CD4-positive, alpha-beta T cell treated with Interferon alpha-2 for 1 hour (primary cell): ENCODE measurements around the gene TP63.

Source experiments
- DNase-seq, 2 donors: peaks; one replicate each; pipeline ENCODE4 v3.0.0-alpha.2; 2020 to 2022

Gene TP63

DNA sequence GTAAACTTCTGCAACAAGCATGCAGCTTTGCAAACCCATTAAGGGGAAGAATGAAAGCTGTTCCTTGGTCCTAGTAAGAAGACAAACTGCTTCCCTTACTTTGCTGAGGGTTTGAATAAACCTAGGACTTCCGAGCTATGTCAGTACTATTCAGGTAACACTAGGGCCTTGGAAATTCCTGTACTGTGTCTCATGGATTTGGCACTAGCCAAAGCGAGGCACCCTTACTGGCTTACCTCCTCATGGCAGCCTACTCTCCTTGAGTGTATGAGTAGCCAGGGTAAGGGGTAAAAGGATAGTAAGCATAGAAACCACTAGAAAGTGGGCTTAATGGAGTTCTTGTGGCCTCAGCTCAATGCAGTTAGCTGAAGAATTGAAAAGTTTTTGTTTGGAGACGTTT is 265.3 kb downstream of the TP63 start:
- no peak for DNase-seq

DNA sequence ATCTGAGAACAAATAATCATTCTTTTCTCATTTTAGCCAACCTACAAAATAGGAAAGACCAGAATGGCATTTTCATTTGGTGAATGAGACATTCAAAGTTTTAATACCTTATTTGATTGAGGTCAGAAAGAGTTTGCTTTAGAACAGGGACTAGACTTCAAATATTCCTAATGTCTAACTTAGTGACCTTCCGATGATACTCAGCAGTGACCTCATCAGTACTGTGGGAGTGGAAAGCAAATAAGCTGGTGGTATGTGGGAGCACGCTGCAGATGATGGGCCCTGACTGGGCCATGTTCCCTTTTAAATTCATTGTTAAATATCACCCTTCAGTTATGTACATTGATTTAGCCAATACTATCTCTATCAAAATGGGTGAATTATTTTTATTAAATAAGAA is 266.2 kb downstream of the TP63 start:
- DNase-seq: no peak

DNA sequence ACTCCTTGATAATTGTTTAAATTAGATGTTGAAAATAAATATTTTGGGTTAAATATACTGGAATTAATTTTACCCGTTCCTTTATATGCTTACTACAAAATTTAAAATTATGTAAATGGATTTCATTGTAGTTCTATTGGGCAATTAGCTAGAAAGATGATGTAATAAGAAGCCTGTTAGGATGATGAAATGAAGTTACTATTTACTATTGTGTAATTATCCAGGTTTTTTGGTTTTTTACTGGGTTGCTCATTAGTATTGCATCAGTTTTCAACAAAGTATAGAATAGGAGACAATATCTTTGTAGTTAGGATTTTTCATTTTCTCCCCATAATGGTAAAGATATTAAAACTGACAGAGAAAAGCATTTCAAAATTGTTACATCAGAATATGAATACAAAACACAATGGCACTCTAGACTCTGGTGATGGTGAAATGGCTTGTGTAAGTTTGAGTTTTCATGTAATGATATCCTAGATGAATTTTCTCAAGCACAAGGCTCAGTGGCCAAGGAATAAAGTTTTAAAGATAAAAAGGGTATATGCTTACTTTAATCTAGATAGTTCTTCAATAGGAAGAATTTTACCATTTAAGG is 267.5 kb downstream of the TP63 start:
- no peak for DNase-seq

DNA sequence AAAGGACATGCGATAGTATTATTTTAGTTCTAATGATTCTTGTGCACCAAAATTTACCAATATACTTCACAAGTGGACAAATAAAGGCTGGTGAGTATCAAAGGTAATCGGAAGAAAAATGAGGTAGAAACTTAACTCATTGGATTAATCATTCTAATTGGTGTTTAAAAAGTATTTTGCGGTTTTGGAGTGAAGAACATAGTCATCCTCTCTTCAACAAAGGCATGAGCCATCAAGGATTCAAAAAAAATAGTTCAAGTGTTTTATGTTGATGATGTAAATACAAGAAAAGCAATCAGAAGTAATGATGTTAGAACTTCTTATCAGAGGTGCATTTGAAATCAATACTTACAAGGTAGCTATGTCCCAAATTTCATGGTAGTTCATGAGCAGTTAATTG is 268.0 kb downstream of the TP63 start:
- DNase-seq: no peak

DNA sequence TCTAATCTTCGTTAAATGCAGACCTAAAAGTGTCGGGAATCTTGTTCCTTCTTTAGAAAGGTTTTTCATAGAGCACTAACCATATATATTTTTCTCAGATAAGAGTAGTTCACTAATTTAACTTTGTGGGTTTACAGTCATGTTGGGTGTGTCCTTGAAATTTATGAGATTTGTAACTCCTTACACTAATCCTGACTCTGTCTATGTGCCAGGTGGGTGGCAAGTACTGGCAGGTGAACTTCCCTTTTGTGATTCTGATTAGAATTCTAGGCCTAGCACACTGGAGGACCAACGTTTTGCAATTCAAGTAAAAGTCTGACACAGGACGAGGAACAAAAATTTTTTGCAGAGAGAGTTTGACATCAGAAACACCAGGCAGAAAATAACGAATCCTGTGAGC is 269.4 kb downstream of the TP63 start:
- no peak for DNase-seq

DNA sequence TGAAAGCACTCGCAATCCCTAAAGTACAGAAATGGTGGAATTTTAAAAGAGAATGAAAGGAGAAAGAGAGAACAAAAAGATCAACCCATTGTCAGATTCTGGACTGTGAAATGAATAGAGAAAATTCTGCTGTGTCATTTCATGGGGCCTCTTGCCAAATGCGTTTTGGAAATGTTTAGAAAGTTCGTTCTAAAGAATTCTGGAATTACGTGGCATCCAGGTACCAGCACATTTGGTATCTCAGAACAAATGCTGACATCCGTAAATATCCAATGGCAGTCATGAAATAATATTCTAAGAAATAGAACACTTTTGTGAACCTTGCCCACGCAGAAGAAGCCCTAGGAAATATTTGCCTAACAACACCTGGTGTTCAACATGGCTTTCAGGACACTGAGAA is 270.3 kb downstream of the TP63 start:
- DNase-seq: no peak

DNA sequence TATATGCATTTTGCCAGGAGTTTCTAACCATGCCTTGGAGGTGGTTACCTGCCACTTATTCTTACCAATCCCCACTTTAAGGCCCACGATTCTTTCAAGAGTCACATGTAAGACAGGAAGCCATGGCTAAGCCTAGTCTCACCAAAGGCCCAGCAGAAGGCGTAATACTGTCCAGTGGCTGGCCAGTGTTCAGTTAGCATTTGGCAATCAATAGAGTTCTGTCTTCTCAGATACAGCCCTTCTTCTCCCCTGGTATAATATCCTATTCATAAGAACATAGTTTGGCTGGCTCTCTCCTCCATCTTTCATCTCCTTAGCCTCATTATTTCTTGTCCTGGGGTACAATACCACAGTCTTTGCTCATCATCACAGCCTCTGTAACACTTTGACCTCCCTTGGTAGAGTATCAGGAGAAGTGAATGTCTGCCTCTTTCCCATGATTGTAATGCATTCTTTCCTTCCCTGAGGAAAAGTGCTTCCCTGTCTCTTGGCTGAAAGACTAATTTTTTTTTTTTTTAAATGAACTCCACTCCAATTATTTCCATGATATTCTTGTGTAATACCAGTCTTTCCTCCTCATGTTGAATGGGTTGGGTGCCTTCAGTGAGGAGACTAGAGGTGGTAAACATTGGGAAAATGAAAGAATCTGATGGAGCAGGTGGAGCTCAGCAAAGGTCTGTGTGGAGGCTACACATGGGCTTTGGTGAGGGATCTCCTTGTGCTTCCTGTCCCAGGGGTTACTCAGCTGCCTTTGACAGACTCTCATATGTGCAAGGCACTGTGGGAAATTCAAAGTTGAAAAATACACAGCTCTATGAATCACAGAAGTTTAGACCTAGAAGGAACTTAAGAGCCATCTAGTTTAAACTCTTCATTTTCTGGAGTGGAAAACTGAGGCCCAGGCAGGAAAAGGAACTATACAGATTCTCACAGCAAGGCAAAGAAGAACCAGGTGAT is 271.3 kb downstream of the TP63 start:
- DNase-seq: no peak

DNA sequence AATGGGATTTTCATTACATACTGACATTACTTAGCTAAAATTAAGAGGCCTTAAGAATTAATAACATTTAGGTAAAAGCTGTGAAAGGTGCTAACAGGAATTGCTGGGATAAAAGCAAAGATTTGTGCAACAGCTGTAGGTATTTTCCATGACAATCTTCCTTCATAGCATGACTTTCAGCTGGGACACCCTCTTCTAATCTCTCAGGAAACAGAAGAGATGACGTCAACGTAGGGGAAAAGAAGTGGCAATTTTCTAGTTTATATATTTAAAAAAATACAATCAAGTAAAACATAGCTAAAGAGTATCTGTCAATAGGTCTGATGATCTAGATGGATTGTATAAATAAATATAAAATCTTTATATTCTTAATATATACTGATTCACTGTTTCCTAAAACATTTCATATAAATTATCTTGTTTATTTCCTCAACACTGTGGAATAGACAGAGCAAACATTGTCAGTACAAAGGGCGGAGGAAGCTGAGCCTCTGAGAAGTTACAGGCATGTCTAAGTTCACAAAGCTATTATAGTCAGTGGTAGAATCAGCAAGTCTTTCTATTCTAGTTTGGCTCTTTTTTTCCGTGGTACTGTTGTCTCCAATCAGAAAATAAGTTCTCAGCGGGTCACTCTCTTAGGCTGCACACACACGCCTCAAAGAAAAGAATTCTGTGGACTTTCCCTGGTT is 272.5 kb downstream of the TP63 start:
- DNase-seq: no peak

DNA sequence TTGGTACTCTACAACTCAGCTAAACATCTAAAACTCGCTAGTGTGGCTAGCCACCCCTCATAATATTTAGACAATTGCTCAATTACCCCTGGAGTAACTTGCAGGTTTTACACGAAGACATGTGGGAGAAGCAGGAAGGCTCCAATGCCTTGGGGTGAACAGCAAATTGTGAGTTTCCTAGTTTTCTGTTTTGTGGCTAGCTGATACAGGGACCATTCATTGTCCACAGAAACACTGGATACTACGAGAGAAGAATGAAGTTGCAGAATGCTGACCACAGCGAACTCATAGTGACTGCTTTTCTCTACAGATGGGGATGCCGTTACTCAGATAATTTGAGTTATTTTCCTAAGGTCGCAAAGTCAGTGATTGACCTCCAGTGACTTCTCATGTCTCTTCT is 276.6 kb downstream of the TP63 start:
- DNase-seq: no peak

DNA sequence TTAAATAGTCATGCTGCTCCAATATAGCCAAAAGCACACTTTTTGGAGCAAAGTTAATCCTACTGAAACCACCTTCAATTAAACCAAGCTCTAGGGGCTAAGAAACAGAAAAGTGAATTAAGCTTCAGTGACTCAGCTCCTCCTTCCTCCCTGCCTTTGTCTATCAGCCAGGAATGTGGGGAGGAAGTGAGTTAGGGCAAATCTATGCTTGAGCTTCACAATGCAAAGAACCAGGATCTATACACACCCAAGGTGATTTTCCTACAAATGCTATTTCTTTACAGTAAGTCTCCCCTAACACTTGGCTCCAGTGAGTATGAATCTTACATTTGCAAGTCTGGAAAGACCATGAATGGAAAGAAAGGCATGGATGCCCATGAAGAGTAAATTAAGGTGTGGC is 277.5 kb downstream of the TP63 start:
- DNase-seq: no peak

DNA sequence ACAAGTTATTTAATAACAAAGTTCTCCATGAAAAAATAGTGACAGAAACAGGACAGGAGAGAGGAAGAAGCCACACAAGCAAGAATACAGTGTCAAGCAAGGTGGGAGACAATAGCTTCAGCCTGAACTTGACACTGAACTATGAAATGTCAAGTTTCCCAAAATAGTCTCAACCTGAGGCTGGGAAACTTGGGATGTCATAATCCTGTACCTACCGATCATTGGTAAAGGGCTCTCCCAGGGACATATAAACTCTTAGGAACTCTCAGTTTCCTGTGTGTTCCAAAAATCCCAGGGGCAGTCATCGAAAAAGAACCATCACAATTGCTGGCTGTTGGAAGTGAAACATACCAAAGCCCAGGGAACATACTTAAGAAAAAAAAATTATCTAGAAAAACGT is 277.9 kb downstream of the TP63 start:
- no peak for DNase-seq

DNA sequence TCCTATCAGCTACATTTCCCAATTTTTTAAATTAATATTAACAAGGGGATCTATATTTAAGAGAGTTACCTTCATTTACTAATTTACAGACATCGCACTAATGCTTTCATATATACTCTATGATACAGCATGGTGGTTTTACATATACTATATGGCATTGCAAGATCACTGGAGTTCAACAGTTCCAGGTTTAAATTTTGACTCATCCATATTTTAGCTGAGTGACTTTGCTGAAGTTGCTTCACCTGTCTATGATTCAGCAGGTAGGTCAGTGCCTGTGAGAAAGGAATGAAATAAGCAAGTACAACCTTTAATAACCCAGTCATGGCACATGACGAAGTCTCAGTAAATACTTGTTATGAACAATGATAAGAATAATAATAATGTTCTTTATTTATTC is 278.4 kb downstream of the TP63 start:
- no peak for DNase-seq

DNA sequence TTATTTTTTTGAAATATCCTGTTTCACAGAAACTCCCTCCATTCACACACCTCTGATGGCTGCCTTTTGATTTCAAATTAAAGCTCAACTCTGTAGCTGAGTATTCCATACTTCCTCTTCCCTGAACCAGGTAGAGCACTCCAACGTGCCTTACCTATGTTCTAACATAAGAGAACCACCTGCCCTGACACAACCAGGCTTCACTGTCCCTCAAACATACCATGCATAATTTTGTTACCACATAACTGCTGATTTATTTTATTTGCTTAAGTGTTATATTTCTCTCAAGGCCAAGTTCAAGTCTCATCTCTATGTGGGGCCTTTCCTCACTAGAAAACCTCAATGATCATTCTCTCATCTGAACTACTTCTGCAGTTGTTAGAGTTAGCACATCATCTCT is 279.8 kb downstream of the TP63 start:
- DNase-seq: no peak

DNA sequence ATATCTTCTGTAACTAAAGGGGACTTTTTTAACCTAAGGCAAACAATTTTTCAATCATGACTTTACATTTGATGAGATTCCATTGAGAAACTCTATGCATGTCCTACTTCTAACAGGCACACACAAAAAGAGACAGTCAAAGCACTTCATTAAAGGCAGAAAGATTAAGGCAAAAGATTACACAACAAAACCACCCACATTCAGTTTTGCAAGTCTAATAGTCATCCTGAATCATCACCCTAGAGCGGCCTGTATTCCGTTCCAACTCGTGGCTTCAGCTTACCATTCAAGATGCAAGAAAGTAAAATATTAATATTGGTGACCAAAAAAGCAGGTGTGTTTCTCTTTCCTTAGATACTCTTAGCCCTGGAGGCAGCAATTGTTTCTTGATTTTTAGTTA is 283.6 kb downstream of the TP63 start:
- DNase-seq: no peak

DNA sequence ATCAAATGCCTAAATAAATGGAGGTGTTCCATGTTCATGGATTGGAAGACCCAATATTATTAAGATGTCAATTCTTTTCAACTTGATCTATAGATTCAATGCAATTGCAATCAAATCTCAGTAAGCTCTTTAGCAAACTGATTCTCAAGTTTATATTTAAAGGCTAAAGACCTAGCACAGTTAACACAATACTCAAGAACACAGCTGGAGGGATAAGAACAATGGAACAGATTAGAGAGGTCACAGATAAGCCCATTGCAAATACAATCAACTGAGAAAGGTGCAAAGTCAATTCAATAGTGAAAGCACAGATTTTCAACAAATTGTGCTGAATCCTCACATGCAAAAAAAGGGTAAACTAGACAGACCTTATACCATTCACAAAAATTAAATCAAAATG is 290.6 kb downstream of the TP63 start:
- no peak for DNase-seq

DNA sequence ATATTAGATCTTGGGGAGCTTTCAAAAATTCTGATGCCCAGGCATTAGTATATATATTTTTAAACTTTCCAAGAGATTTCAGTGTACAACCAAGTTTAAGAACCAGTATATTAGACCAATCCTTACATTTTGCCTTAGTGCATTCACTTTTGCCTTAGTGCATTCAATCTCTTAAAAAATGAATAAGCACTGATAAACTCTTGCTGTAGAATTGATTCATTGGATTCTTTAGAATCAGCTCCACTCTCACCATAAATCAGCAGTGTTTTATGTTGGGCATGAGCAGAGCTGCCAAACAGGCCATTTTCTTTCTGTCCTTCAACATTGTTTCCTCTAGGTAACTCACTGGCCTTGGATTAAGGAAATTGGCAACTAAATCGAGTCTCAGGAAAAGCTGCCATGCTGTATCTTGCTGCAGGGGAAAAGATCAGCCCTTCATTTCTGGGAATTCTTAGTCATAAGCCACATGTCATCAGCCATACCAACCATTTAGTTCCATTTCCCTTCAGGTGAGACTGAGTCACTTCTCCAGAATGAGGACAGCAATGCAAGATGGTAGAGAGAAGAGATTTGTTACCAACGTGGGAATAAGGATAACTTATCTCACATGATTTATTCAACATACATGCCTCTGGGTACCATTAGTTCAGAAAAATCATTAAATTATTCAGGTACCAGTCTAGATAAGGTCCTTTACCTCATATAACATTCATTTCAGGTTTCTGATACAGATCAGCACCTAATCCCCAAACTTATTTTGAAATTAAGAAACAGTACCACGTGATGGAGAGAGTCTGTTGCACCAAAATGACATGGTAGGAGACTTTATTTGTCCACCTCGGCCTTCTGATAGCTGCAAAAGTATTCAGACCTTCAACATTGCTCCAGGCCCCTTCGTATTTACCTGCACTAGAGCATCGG is 297.0 kb downstream of the TP63 start:
- no peak for DNase-seq

DNA sequence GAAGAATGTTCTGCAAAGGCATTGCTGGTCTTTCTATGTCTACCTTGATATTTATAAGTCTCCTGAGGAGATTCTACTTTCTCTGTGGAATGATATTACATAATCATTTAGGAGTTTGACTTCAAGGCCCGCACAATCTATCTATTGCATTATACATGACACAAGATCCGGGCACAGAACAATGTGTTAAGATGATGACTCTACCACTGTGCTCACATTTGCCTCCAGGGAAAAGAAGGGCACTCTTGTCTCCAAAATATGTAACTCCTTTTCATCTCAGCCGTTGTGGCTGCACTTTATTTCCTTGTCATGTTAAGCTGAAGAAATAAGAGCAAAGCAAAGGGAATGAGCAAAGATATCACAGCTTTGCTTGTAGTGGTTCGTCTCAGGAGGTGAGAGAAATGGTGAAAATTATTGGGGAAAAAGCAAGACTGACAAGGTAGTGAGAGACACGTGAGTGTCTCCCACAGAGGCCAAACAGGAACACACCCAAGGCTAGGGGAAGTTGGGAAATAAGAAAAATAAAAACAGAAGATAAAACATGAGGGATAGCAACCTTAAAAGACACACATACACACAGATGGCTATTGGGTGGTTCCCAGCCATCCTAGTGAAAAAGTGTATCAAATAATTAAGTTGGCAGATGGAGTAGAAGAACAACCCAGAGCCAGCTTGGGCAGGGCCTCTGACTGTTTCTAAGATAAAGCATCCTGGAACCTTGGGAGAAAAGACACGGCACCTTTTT is 305.2 kb downstream of the TP63 start:
- DNase-seq: no peak

DNA sequence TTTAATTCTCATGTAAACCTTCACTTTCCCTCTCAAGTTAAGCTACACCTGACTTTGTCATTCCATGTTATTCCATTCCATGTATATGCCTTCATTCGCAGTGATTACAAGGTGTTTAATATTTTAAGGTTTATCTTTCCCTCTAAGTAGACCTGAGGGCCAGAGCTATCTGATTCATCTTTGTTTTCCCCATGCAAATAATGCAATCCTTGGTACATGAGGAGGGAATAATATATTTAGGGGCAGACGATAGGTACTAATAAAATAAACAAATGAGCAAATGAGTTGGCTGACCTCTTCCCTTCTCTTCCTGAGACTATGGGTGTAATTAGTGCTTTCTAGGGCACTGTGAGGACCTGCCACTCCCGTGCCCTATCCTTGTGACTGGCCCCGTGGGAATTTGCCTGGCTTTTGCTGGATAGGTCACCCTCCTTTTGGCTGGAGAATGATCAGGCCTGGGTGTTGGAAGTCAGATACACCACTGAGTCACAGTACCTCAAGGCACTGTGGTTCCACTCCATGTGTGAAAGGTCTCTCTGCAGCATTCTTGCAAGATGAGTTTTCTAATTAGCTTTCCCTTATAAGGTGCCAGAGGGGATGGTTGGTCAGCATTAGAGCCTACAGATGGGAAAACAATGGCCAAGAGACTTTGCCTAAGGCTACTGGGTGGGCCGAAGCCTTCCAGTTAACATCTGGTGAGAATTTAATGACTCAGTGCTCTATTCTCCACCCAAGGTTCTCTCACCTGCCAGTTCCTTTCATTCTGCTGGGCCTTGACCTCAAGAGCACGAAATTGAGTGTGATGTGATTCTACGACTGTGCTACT is 306.3 kb downstream of the TP63 start:
- no peak for DNase-seq

DNA sequence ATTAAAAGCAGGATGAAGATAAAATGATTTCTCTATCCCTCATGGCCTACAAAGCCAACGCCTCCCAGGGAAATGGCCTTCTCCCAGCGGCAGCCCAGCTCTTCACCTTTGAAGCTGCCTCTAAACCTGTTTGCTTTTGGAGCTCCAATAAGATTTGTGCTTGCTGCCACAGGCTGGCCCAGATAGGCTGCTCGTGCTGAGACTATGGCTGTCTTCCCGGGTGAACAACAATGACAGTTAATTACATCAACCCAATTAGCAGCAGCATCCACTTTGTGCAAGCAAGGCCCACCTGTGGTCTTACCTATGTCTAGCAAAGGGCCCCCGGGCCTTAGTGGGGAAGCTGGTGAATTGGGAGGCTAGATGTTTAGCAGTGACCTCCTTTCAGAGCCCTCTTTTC is 309.9 kb downstream of the TP63 start:
- no peak for DNase-seq

DNA sequence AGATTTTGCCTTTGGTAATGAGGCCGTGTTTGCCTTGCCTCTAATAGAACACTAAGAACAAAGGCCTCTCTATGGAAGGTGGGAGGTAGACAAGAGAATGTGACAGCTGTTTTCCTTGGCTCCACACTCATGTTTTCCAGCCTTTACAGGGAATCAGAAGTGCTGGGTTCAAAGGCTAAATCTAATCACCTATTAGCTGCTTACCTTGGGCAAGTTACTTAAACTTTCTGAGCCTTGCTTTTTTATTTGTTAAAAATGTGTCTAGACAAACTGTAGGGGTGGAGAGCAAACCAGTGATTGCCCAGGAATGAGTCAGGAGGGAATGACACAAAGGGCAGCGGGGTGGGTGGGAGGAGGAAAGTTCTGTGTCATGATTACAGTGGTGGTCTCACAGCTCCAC is 310.5 kb downstream of the TP63 start:
- no peak for DNase-seq

DNA sequence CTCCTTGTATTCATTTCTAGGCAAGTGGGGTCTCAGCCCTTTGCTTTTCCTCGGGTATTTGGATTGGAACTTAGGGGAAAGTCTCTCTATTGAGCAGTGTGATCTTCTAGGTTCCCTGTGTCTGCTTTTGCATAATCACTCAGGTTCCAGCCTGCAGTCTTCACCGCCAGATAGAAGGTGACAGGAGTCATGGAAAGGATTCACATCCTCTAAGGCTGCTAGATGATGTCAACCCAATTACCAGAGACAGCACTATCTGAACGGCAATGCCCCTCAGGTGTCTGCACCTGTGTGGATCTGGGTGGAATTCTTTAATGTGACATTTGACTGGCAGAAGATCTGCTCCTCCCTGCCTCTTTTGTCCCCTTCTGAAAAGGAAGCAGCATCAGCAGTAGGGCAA is 311.8 kb downstream of the TP63 start:
- no peak for DNase-seq
